ENCODE results near the gene TMPRSS3.

DNA sequence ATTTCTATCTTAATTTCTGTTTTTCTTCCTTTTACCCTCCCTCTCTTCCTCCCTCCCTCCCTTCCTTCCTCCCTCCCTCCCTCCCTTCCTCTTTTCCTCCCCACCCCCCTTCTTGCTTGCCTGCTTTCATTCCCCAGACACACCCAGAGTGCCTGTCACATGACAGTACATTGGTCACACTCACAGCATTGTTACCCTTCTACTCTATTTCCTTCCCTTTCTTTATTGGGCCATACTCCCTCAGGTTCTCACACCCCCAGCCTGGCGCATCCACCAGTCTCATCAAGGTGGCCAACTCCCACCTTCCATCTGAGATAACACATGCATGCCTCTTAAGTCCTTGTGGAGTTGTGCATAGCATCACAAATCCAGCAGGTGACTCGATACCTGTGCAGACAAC, 10.9 kb downstream of the TMPRSS3 start:
- TF ChIP-seq CTCF (conservative IDR thresholded peaks at IDR 0.05; ENCODE audit: low read length) (no peak), EZH2phosphoT487 (IDR thresholded peaks at IDR 0.05; ENCODE audit: borderline replicate concordance) (no peak)
